Endothelial cell of umbilical vein (primary cell): ENCODE results near the gene GALNT9. TPM values are rescaled to one million over a fixed set of nuclear protein-coding genes. Genes with fewer than 3 reads are reported as not detected.

ENCODE experiments used
- BruUV-seq: library from RNA; stranded (reverse); fragments of 400-500 nt; replicated peaks from 2 replicates; lab custom pipeline; 2021; lab: Mats Ljungman, UMichigan
- CTCF ChIA-PET: fragments of 300-600, 350-600 bp; sonication (Branson Sonifier 250); formaldehyde crosslinking; loops from one replicate; lab custom pipeline; 2021; ENCODE audit warnings: antibody characterized with exemption, inconsistent platforms; lab: Charles Lee
- POLR2A ChIA-PET: fragments of 300-600, 350-600 bp; sonication (Branson Sonifier 250); formaldehyde crosslinking; loops from one replicate; lab custom pipeline; 2021; ENCODE audit warnings: antibody characterized with exemption, inconsistent platforms; lab: Charles Lee
- DNase-seq: peaks from one replicate; pipeline ENCODE4 v3.0.0-alpha.2; 2011; ENCODE audit warnings: low read depth, low spot score
- FAIRE-seq: peaks from 2 replicates; lab custom pipeline; 2011; peaks lifted over from hg19 to GRCh38; lab: Jason Lieb, UNC
- H2AFZ ChIP-seq: 2 replicates; pipeline ENCODE4 v1.6.0; 2012; ENCODE audit warnings: low read depth, low read length, control low read depth, inconsistent platforms
- H3K27ac ChIP-seq: 2 replicates; pipeline ENCODE4 v1.5.1; 2011; ENCODE audit warnings: low read depth, mild to moderate bottlenecking, control low read depth, low read length, moderate library complexity; ENCODE audit not compliant: insufficient read depth
- H3K27me3 ChIP-seq, 2 experiments: 2 replicates each; pipeline versions ENCODE4 v1.6.0 to v1.6.1; 2011; ENCODE audit warnings: low read length in 2 of 2, mixed read lengths in 1 of 2; ENCODE audit not compliant: control insufficient read depth in 2 of 2, insufficient read depth in 2 of 2
- H3K36me3 ChIP-seq, 2 experiments: 2 replicates in 1 of 2; 3 replicates in 1 of 2; pipeline ENCODE4 v1.5.1; 2011; ENCODE audit warnings: low read length in 2 of 2, mild to moderate bottlenecking in 1 of 2, moderate library complexity in 1 of 2; ENCODE audit not compliant: control insufficient read depth in 2 of 2, insufficient read depth in 2 of 2; ENCODE audit errors: extremely low read depth in 1 of 2
- H3K4me1 ChIP-seq: 3 replicates; pipeline ENCODE4 v1.5.1; 2011; ENCODE audit warnings: mild to moderate bottlenecking, low read length; ENCODE audit not compliant: control insufficient read depth, insufficient read depth; ENCODE audit errors: extremely low read depth
- H3K4me2 ChIP-seq: 2 replicates; pipeline ENCODE4 v1.6.1; 2011; ENCODE audit warnings: low read length, control low read depth, mixed read lengths; ENCODE audit not compliant: insufficient read depth
- H3K4me3 ChIP-seq, 3 experiments: fragments of 200-600 bp in 1 of 3; sonication (generic), shearing (Covaris generic) in 1 of 3; replicated peaks in 1 of 3; 2 replicates each; pipeline ENCODE4 v1.5.1; 2011 to 2016; ENCODE audit warnings: control low read depth in 3 of 3, low read length in 3 of 3, mild to moderate bottlenecking in 2 of 3, inconsistent platforms in 1 of 3, low read depth in 1 of 3, moderate library complexity in 1 of 3; ENCODE audit not compliant: insufficient read depth in 1 of 3
- H3K79me2 ChIP-seq: 2 replicates; pipeline ENCODE4 v1.6.0; 2012; ENCODE audit warnings: low read length, inconsistent platforms; ENCODE audit not compliant: control insufficient read depth, insufficient read depth
- H3K9ac ChIP-seq: replicated peaks from 2 replicates; pipeline ENCODE3; 2011; ENCODE audit warnings: low read length, control low read depth; ENCODE audit not compliant: insufficient read depth; ENCODE audit errors: extremely low read depth
- H3K9me1 ChIP-seq: replicated peaks from 3 replicates; pipeline ENCODE4 v1.6.0; 2011; ENCODE audit warnings: mild to moderate bottlenecking, low read length; ENCODE audit not compliant: control insufficient read depth, insufficient read depth; ENCODE audit errors: extremely low read depth
- H3K9me3 ChIP-seq: replicated peaks from 2 replicates; pipeline ENCODE4 v1.5.1; 2012; ENCODE audit warnings: low read length, inconsistent platforms; ENCODE audit not compliant: control insufficient read depth, insufficient read depth
- H4K20me1 ChIP-seq: replicated peaks from 2 replicates; pipeline ENCODE3; 2011; ENCODE audit warnings: mild to moderate bottlenecking, low read length; ENCODE audit not compliant: control insufficient read depth, insufficient read depth; ENCODE audit errors: extremely low read depth
- EZH2 ChIP-seq: IDR thresholded peaks from 2 replicates; pipeline ENCODE4 v1.6.1; 2012; ENCODE audit warnings: borderline replicate concordance, low read depth, mild to moderate bottlenecking, moderate library complexity, low read length, inconsistent platforms; ENCODE audit not compliant: severe bottlenecking
- GATA2 ChIP-seq: IDR thresholded peaks from 2 replicates; pipeline ENCODE4 v1.7.0; 2011; ENCODE audit warnings: low read depth, mild to moderate bottlenecking, moderate library complexity, mixed read lengths, low read length; ENCODE audit not compliant: insufficient read length, insufficient read depth
- JUN ChIP-seq: IDR thresholded peaks from 2 replicates; pipeline ENCODE4 v1.6.1; 2011; ENCODE audit warnings: borderline replicate concordance, low read depth; ENCODE audit not compliant: insufficient read length, insufficient read depth
- MYC ChIP-seq: IDR thresholded peaks from one replicate; pipeline ENCODE4 v1.6.1; 2011; ENCODE audit warnings: mild to moderate bottlenecking, low read depth, low read length
- POLR2A ChIP-seq: IDR thresholded peaks from 2 replicates; pipeline ENCODE4 v1.6.1; 2012; ENCODE audit warnings: low read depth, mild to moderate bottlenecking, control low read depth, low read length
- POLR2AphosphoS5 ChIP-seq: IDR thresholded peaks from 2 replicates; pipeline ENCODE4 v1.6.1; 2012; ENCODE audit warnings: low read depth, mild to moderate bottlenecking, control low read depth, low read length, moderate library complexity; ENCODE audit not compliant: insufficient read depth
- dilution Hi-C: fragments of 300-500 bp; cut with MboI; formaldehyde crosslinking; loops from one replicate; pipeline ENCODE4 v1.15.0; 2019; ENCODE audit warnings: low sequenced_read_pairs; ENCODE audit not compliant: extremely low pct_ligation_motif_present
- intact Hi-C: fragments of 100-400 bp; cut with micrococcal nuclease; formaldehyde crosslinking; loops from one replicate; pipeline ENCODE4 v1.10.0; 2022
- polyA plus RNA-seq, 4 experiments: library from polyadenylated mRNA; depleted of rRNA in 3 of 4; stranded (reverse) in 3 of 4; unstranded in 1 of 4; fragments of >200 nt; gene quantifications; 2 replicates each; pipeline versions ENCODE4 v1.2.1 to v1.2.3, GENCODE V29; 2011 to 2012; ENCODE audit warnings: missing spikeins in 1 of 4
- total RNA-seq: library from RNA; stranded (reverse); gene quantifications from 2 replicates; pipeline ENCODE4 v1.2.3, GENCODE V29; 2021
- TF ChIP-seq, protein P1 (sequence below), 2 donors: IDR thresholded peaks; 1 replicate in 1 of 2; 2 replicates in 1 of 2; pipeline ENCODE4 v1.5.1; 2011; ENCODE audit warnings: low read length in 2 of 2, mild to moderate bottlenecking in 2 of 2, moderate library complexity in 2 of 2, control low read depth in 1 of 2, inconsistent platforms in 1 of 2, low read depth in 1 of 2; ENCODE audit not compliant: insufficient read depth in 1 of 2; ENCODE audit errors: extremely low read depth in 1 of 2
- TF ChIP-seq, protein P2 (sequence below): IDR thresholded peaks from 2 replicates; pipeline ENCODE4 v1.6.1; 2011; ENCODE audit not compliant: insufficient read depth, insufficient read length

GALNT9 gene
- total and polyA plus RNA-seq, 2 donors (not counting 3 experiments of a cell fraction or from before 2014, with no cell fraction given): 0.14 to 0.73 TPM

DNA sequence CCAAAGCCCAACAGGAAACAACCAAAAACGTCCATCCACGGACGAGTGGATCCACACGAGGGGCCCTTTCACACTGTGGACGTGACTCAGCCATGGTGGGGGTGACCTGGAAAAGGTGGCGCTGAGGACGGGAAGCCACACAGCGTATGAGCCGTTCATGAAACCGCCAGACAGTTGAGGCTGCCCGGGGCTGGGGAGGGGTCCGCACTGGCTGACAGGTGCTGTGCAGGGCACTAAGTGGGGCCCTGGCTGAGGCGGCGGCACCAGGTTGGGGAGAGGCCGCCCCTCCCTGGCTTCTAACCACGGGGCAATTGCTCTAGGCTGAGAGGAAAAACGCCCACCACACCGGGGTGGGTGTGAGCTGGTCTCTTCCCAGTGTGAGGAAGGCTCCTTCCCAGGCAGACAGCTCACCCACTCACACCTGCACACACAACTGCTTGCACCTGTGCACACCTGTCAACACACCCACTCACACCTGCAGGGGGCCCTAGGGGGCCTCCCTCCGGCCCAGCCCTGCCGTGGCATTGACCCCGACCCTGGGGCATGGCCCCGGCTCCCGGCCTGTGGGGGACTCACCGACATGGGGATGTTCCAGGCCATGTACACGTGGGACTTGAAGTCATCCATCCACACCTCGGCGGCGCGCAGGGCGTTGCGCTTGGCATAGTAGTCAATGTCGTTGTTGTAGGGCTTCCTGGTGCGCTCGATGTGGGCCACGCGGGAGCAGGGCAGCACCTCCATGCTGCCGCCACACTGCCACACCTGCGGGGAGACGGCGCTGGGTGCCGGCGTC is 126.3 kb downstream of the GALNT9 start:
- peaks cover 14 to 16% of the 10 kb centered on the region in 2 experiments for H3K27me3 ChIP-seq
- dilution Hi-C loops: no loop called here
- no peak overlapping the region for H3K4me2 ChIP-seq
- no peaks in the 10 kb centered on the region for H3K79me2 ChIP-seq
- intact Hi-C loops: no loop called here
- H3K9me1 ChIP-seq: no peaks in the 10 kb centered on the region
- no peaks in the 10 kb centered on the region for H3K4me1 ChIP-seq
- ChIA-PET CTCF (no interaction called here), POLR2A (no interaction called here)
- no peak for TF ChIP-seq EZH2
- no peak for TF ChIP-seq POLR2A
- TF ChIP-seq GATA2: no peak
- TF ChIP-seq, protein P1, sequence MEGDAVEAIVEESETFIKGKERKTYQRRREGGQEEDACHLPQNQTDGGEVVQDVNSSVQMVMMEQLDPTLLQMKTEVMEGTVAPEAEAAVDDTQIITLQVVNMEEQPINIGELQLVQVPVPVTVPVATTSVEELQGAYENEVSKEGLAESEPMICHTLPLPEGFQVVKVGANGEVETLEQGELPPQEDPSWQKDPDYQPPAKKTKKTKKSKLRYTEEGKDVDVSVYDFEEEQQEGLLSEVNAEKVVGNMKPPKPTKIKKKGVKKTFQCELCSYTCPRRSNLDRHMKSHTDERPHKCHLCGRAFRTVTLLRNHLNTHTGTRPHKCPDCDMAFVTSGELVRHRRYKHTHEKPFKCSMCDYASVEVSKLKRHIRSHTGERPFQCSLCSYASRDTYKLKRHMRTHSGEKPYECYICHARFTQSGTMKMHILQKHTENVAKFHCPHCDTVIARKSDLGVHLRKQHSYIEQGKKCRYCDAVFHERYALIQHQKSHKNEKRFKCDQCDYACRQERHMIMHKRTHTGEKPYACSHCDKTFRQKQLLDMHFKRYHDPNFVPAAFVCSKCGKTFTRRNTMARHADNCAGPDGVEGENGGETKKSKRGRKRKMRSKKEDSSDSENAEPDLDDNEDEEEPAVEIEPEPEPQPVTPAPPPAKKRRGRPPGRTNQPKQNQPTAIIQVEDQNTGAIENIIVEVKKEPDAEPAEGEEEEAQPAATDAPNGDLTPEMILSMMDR (IDR thresholded peaks at IDR 0.05; ENCODE audit: extremely low read depth in 1 of 2, insufficient read depth in 1 of 2, low read depth in 1 of 2, low read length in 2 of 2): no peak
- no peak for TF ChIP-seq MYC
- TF ChIP-seq JUN: no peak
- TF ChIP-seq, protein P2, sequence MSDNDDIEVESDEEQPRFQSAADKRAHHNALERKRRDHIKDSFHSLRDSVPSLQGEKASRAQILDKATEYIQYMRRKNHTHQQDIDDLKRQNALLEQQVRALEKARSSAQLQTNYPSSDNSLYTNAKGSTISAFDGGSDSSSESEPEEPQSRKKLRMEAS: no peak
- no peak for TF ChIP-seq POLR2AphosphoS5
- H3K27ac ChIP-seq: no peak overlapping the region
- no peaks in the 10 kb centered on the region for H3K9me3 ChIP-seq
- BruUV-seq: no TSS peak
- H4K20me1 ChIP-seq: no peaks in the 10 kb centered on the region
- DNase-seq: no peak
- H3K4me3 ChIP-seq: no peak overlapping the region
- H2AFZ ChIP-seq: no peak overlapping the region
- no peaks in the 10 kb centered on the region for H3K36me3 ChIP-seq
- FAIRE-seq: no peak
- H3K9ac ChIP-seq: no peak overlapping the region
